Inferior parietal cortex (tissue), 1 donor: ENCODE results near the gene CRLF2.
"Not testable (repeated sequence)": the region's sequence is repeated elsewhere in the genome, so short reads cannot be mapped to it uniquely, and the experiment has no call there.

ENCODE experiments used
- DNase-seq: peaks from one replicate; pipeline ENCODE4 v3.0.0-alpha.2; 2016; ENCODE audit errors: extremely low spot score

The CRLF2 gene

DNA sequence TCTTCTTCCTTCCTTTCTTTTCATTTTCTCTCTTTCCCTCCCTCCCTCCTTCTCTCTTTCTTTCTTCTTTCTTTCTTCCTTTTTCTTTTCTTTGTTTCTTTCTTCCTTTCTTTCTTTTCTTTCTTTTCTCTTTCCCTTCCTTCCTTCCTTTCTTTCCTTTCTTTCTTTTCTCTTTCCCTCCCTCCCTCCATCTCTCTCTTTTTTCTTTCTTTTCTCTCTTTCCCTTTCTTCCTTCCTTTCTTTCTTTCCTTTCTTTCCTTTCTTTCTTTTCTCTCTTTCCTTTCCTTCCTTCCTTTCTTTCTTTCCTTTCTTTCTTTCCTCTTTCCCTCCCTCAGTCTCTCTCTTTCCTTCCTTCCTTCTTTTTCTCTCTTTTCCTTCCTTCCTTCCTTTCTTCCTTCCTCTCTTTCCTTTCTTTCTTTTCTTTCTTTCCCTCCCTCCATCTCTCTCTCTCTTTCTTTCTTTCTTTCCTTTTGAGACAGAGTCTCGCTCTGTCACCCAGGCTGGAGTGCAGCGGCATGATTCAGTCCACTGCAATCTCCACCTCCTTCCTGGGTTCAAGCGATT is 44.4 kb downstream of the CRLF2 start:
- no peak for DNase-seq

DNA sequence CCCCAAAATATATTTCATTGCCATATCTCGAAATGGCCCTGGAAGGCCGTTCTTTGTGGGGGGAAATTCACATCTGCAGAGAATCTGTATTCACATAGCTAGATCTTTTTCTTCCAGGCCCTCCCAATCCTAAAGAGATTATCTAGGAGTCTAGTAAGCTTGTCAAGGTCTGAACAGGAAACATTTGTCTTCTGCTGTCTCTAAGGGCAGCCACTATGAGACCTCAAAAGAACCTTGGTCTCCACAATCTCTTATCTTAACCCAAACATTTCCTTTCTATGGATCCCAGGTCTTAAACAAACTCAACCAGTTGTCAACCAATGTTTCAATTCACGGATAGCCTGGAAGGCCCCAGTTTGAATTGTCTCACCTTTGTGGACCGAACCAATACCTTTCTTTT is 45.0 kb downstream of the CRLF2 start:
- DNase-seq: no peak

DNA sequence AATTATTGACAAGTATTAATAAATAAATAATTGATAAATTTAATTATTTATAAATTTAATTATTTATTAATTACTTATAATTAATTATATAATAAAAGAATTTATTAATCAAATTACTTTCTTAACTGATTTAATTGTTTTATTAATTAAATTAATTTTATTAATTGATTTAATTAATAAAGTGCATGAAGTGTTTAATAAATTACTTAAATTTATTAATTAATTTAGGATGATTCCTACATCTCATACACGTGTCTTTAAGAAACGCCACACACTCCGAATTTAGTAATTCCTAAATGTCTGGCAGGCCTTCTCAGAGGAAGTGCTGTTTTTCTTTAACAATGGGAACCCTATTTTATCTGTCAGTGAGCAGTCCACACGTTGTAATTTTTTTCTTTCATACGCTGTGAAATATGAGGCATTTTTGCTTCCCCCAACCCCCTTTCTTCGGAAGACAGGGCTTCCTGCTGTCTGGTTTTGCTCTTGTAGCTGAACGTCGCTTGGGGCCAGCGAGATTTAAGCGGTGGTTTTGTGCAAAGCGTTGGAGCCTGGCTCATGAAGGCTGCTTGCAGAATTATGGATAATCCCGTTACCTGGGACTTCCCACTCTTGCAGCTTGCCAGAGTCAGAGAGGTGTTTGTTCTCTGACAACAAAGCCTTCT is 46.8 kb downstream of the CRLF2 start:
- DNase-seq: no peak

DNA sequence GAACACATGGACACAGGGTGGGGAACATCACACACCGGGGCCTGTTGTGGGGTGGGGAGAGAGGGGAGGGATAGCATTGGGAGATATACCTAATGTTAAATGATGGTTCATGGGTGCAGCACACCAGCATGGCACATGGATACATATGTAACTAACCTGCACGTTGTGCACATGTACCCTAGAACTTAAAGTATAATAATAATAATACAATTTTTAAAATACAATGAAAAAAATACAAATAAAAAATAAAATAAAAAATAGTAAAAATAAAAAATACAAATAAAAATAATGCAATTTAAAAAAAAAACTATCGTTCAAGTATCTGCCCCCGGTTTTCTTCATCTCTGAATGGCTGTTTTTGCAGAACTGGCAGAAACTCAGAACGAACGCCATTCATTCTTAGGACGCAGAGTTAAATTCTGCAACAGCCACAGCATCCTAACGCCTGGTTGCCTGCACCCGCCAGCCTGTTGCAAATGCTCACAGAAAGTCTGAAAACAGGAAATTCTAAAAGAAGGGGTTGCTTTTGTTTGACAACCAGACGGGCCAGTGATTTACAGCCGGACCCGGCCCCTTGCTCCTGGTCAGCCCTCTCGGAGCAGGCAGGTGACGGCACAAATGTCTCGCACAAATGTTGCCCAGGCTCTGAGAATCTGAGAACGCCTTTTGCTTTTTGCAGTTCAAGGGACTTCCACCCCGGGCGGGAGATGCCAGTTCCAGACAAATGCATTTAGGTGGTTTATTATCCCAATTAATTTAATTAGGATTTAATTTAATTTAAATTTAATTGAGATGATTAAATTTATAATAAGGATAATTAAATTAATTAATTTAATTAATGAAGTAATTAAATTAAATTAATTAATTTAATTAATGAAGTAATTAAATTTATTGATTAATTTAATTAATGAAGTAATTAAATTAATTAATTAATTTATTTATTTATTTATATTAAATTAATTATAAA is 47.8 kb downstream of the CRLF2 start:
- DNase-seq: no peak

DNA sequence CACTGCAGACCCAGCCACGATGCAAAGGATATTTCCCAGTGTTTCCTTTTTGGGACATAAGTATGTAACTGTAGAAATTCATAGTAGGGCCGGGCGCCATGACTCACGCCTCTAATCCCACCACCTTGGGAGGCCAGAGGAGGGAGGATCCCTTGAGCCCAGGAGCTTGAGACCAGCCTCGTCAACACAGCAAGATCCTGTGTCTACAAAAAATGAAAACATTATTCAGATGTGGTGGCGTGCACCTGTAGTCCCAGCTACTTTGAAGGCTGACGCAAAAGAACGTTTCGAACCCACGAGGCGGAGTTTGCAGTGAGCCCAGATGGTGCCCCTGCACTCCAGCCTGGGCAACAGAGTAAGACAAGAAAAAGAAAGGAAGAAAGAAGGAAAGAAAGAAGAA is 49.2 kb downstream of the CRLF2 start:
- DNase-seq: no peak

DNA sequence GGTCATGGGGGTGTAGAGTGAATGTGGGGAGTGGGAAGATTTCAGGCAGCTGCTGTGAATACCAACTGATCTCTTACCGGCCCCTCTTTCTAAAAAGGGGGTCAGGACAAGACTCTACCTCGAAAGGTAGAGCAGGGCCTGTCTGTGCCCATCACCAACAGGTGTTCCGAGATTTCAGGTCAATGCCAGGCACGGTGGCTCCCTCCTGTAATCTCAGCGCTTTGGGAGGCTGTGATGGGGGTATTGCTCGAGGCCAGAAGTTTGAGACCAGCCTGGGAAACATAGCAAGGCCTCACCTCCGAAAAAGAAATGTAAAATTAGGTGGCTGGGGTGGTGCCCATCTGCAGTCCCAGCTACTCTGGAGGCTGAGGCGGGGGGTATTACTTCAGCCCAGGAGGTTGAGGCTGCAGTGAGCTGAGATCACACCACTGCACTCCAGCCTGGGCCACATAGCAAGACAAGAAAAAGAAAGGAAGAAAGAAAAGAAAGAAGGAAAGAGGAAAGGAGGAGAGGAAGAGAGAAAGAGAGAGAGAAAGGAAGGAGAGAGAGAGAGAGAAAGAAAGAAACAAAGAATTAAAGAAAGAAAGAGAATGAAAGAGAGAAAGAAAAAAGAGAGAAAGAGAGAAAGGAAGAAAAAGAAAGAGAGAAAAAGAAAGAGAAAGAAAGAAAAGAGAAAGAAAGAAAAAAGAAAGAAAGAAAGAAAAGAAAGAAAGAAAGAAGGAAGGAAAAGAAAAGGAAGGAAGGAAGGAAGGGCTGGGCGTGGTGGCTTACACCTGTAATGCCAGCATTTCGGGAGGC is 50.1 kb downstream of the CRLF2 start:
- DNase-seq: no peak

DNA sequence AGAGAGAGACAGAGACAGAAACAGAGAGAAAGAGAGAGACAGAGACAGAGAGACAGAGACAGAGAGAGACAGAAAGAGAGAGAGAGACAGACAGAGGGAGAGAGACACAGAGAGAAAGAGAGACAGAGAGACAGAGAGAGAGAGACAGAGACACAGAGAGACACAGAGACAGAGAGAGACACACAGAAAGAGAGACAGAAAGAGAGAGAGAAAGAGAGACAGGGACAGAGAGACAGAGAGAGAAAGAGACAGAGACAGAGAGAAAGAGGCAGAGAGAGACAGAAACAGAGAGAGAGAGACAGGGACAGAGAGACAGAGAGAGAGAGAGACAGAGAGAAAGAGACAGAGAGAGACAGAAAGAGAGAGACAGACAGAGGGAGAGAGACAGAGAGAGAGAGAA is 52.9 kb downstream of the CRLF2 start:
- no peak for DNase-seq

DNA sequence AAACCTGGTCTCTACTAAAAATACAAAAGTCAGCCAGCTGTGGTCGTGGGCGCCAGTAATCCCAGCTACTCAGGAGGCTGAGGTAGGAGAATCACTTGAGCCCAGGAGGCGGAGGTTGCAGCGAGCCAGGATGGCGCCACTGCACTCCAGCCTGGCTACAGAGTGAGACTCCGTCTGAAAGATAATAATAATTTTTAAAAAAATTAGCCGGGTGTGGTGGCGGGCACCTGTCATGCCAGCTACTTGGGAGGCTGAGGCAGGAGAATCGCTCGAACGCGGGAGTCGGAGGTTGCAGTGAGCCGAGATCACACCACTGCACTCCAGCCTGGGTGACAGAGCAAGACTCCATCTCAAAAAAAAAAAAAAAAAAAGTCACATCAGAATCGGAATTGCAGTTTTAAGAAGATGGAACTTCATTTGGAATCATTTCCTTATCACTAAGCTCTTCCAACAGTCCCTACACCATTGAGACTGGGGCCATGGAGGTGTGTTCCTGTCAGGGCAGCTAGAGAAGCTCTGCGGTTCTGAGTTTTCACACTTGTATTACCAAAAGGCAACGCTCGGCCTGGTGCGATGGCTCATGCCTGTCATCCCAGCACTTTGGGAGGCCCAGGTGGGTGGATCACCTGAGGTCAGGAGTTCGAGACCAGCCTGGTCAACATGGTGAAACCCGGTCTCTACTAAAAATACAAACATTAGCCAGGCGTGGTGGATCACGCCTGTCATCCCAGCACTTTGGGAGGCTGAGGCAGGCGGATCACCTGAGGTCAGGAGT is 55.6 kb downstream of the CRLF2 start:
- DNase-seq: not testable (repeated sequence)

DNA sequence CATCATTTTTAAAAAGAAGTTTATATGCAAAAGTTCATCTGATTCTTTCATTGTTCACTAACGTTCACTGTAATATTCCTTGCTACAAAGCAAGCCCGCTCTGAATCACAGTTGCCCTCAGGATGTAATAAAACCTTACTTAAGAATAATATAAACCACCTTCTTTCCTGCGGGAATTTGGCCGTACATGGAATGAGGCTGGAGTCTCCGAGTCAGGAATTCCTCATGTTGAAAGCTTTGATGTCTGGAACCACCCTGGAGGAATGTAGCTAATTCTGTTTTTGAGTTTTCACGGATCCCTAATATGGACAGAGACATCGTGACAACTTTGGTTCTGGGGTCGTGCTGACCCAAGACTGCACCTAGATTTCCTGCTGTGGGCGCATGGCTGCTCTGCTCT is 58.5 kb downstream of the CRLF2 start:
- no peak for DNase-seq

DNA sequence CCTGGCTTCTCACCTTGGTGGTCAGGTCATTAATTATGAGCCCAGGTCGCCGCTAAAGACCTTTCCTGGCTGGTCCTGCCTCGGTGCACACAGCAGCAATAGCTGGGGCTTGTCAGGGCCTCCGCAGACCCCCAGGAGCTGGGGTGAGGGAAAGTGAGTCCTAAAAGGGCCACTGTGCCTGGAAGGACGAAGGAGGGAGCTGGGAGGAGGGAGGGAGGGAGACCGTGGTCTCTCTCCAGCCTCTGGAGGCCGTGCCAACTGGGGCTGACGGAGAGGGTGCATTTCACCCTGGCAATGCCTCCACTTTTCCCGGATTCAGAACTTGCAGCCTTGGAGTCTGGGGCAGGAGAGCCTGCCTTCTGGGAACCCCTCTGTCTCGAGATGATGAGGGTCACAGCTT is 60.4 kb downstream of the CRLF2 start:
- no peak for DNase-seq

DNA sequence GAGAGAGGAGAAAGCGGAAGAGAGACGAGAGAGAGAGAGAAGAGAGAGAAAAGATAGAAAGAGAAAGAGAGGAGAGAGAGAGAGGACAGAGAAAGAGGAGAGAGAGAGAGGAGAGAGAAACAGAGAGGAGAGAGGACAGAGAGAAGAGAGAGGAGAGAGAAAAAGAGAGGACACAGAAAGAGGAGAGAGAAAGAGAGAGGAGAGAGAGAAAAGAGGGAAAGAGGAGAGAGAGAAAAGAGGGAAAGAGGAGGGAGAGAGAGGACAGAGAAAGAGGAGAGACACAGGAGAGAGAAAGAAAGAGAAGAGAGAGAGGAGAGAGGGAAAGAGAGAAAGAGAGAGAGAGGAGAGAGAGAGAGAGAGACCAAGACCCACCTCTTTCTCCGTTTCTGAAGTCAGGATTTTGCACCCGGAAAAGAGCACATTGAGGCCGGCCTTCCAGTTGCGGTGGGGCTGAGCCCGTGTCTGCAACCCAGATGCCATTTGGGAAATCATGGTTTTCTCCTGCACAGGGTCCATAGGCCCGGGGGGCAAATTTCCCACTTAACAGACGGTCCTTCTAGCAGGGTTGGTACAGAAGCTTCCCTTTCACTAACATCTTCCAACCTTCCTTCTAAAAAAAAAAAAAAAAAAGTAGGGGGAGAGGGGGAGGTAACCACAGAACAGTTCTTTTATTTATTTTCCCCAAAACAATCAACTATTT is 60.9 kb downstream of the CRLF2 start:
- no peak for DNase-seq

DNA sequence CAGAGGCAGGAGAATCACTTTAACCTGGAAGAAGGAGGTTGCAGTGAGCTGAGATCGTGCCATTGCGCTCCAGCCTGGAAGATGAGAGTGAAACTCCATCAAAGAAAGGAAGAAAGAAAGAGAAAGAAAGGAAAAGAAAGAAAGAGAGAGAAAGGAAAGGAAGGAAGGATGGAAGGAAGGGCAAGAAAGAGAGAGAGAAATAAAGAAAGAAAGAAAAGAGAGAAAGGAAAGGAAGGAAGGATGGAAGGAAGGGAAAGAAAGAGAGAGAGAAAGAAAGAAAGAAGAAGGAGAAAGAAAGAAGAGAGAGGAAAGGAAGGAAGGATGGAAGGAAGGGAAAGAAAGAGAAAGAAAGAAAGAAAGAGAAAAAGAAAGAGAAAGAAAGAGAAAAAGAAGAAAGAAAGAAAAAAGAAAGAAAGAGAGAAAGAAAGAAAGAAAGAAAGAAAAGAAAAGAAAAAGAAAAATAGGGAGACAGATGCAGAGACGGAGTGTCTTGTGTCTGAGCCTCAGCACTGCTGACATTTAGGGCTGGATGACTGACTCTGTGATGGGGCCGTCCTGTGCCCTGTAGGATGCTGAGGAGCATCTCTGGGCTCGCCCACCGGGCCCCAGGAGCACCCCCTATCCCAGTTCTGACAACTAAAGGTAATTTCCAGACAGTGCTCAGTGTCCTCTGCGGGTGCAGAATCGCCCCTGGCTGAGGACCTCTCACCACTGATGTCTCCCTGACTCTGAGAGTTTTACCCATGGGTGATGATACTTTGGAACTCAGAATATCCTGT is 61.7 kb downstream of the CRLF2 start:
- no peak for DNase-seq

DNA sequence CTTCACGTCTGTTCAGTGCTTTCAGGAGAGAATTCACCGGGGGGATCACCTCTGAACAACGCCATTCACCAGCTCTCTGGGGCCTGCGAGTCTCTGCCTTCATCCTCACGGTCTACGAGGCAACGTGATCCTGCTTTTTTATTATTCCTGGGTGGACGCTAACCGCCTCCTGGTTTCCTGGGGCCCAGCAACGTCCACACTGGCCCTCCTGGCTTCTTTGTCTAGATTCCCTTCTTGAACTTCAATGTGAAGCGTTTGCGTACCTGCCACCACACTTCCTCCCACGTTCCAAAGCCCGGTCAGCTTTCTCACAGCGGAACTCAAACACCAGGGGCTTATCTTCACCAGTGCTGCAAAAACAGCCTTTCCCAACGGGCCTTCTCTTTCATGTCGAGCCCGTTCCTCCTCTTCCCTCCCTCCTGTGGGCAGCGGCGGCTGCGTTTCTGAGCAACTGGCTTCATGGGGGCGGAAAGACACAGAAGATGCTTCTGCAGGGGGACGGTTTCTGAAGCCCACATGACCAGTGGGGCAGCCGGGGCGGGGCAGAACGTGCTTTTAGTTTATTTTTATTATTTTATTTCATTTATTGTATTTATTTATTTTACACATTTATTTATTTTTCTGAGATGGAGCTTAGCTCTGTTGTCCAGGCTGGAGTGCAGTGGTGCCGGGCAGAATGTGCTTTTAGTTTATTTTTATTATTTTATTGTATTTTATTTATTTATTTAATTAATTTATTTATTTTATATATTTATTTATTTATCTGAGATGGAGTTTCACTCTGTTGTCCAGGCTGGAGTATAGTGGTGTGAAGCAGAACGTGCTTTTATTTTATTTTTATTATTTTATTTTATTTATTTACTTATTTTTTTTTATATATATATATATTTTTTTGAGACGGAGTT is 64.6 kb downstream of the CRLF2 start:
- no peak for DNase-seq

DNA sequence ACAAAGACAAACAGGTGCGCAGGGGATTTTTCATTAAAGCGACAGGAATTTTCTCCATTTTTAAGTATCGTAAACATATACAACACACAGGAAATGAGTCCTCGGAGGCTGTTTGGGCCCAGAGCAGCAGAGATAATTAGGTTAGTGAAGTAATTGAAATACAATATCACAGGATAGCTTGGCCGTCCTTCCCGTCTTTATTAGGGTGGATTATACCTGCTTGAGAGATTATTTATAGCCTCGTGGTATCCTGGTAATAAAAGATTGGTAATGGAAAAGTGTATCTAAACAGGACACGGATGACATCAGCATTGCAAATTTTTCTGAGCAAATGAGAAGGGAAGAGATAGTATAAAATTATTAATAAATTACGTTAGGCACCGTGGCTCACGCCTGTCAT is 68.2 kb downstream of the CRLF2 start:
- no peak for DNase-seq
